HG03378 (cell line): ENCODE data around the gene PGAP3.
A peak's percentile ranks its signal among the peaks of the same experiment; 100 is the strongest.

Source experiments
- ATAC-seq: cut with Tn5 transposase; IDR thresholded peaks from one replicate; pipeline ENCODE4 v1.9.1; 2021; ENCODE audit warnings: mild to moderate bottlenecking, moderate library complexity; ENCODE audit not compliant: unreplicated experiment

PGAP3 gene

GRCh38 chr17:39624313-39624712 lies 63.5 kb downstream of the PGAP3 start:
- no peak for ATAC-seq

- no peak for ATAC-seq
Observed at GRCh38 chr17:39623356-39623950, 64.4 kb downstream of the PGAP3 start.

- ATAC-seq, result peak; percentile 36
Observed at GRCh38 chr17:39622380-39623006, 65.4 kb downstream of the PGAP3 start.

GRCh38 chr17:39621523-39622379 lies 66.1 kb downstream of the PGAP3 start:
- ATAC-seq, result peak; percentile 66
